ENCODE measurements around the gene RIMS1.

The RIMS1 gene

GRCh38 chr6:72412709-72413044 is 526.3 kb downstream of the RIMS1 start:
- DNase-seq (ENCODE audit: low read depth in 1 of 2, low spot score in 1 of 2): no peak

- no peak for DNase-seq (ENCODE audit: low read depth in 1 of 2, low spot score in 1 of 2)
Measured at GRCh38 chr6:72413884-72414283, 527.5 kb downstream of the RIMS1 start.

- DNase-seq (ENCODE audit: low read depth in 1 of 2, low spot score in 1 of 2): no peak
Measured at GRCh38 chr6:72414657-72415056, 528.3 kb downstream of the RIMS1 start.

GRCh38 chr6:72416744-72417465 is 530.6 kb downstream of the RIMS1 start:
- DNase-seq (ENCODE audit: low read depth in 1 of 2, low spot score in 1 of 2): no peak

GRCh38 chr6:72417759-72418158 is 531.4 kb downstream of the RIMS1 start:
- DNase-seq (ENCODE audit: low read depth in 1 of 2, low spot score in 1 of 2): no peak

GRCh38 chr6:72418495-72418894 is 532.1 kb downstream of the RIMS1 start:
- DNase-seq (ENCODE audit: low read depth in 1 of 2, low spot score in 1 of 2): no peak

- no peak for DNase-seq (ENCODE audit: low read depth in 1 of 2, low spot score in 1 of 2)
Measured at GRCh38 chr6:72419966-72420365, 533.6 kb downstream of the RIMS1 start.

- no peak for DNase-seq (ENCODE audit: low read depth in 1 of 2, low spot score in 1 of 2)
Measured at GRCh38 chr6:72420409-72420808, 534.1 kb downstream of the RIMS1 start.

GRCh38 chr6:72421387-72421786 is 535.0 kb downstream of the RIMS1 start:
- no peak for DNase-seq (ENCODE audit: low read depth in 1 of 2, low spot score in 1 of 2)

- no peak for DNase-seq (ENCODE audit: low read depth in 1 of 2, low spot score in 1 of 2)
Measured at GRCh38 chr6:72422171-72422570, 535.8 kb downstream of the RIMS1 start.

GRCh38 chr6:72424476-72424875 is 538.1 kb downstream of the RIMS1 start:
- no peak for DNase-seq (ENCODE audit: low read depth in 1 of 2, low spot score in 1 of 2)

GRCh38 chr6:72425003-72425681 is 538.8 kb downstream of the RIMS1 start:
- no peak for DNase-seq (ENCODE audit: low read depth in 1 of 2, low spot score in 1 of 2)

GRCh38 chr6:72440611-72441010 is 554.3 kb downstream of the RIMS1 start:
- no peak for DNase-seq (ENCODE audit: low read depth in 1 of 2, low spot score in 1 of 2)

GRCh38 chr6:72446430-72446829 is 560.1 kb downstream of the RIMS1 start:
- DNase-seq (ENCODE audit: low read depth in 1 of 2, low spot score in 1 of 2): no peak

All from stimulated activated CD4-positive, alpha-beta T cell treated with anti-CD3 and anti-CD28 coated beads, Interleukin-15, amount 100 ng/mL, for 1 hour (primary cell).